ENCODE measurements around the gene FRG2.
"Not testable (repeated sequence)": the region's sequence is repeated elsewhere in the genome, so short reads cannot be mapped to it uniquely, and the experiment has no call there.

The FRG2 gene

GRCh38 chr4:190027156-190027555, at the start of gene FRG2:
TSS of gene FRG2 (minus strand) at chr4:190027256. CDS start at chr4:190027204, 52 bp downstream.
- DNase-seq = not testable (repeated sequence)

GRCh38 chr4:190068351-190068750, 41.3 kb upstream of the FRG2 start:
- not testable (repeated sequence) for DNase-seq

- DNase-seq = not testable (repeated sequence)
Measured at GRCh38 chr4:190064805-190065204, 37.7 kb upstream of the FRG2 start.

GRCh38 chr4:190064342-190064741, 37.3 kb upstream of the FRG2 start, which contains the start of gene DBET:
TSS of gene DBET (plus strand) at chr4:190064502.
- DNase-seq = not testable (repeated sequence)

GRCh38 chr4:190058997-190059396, 31.9 kb upstream of the FRG2 start:
- not testable (repeated sequence) for DNase-seq

- not testable (repeated sequence) for DNase-seq
Measured at GRCh38 chr4:190049378-190050239, 22.6 kb upstream of the FRG2 start.

- DNase-seq = not testable (repeated sequence)
Measured at GRCh38 chr4:190047627-190048026, 20.6 kb upstream of the FRG2 start.

GRCh38 chr4:190040873-190041272, 13.8 kb upstream of the FRG2 start:
- DNase-seq = not testable (repeated sequence)

GRCh38 chr4:190037704-190038388, 10.8 kb upstream of the FRG2 start:
- DNase-seq = not testable (repeated sequence)

- DNase-seq = not testable (repeated sequence)
Measured at GRCh38 chr4:190031264-190031663, 4.2 kb upstream of the FRG2 start.

- DNase-seq = not testable (repeated sequence)
Measured at GRCh38 chr4:190022614-190023281, 4.3 kb downstream of the FRG2 start.

- DNase-seq = not testable (repeated sequence)
Measured at GRCh38 chr4:190021973-190022372, 5.1 kb downstream of the FRG2 start.

GRCh38 chr4:190020790-190021717, 6.0 kb downstream of the FRG2 start:
- no peak for DNase-seq

GRCh38 chr4:190019859-190020463, 7.1 kb downstream of the FRG2 start:
- not testable (repeated sequence) for DNase-seq

- DNase-seq = no peak
Measured at GRCh38 chr4:190019023-190019858, 7.8 kb downstream of the FRG2 start.

GRCh38 chr4:190018201-190018920, 8.7 kb downstream of the FRG2 start:
- DNase-seq = no peak

GRCh38 chr4:190017357-190018200, 9.5 kb downstream of the FRG2 start:
- DNase-seq = no peak

GRCh38 chr4:190016369-190017289, 10.4 kb downstream of the FRG2 start:
- DNase-seq = no peak

All from DMS79 (cell line).